ENCODE data around the gene CLEC17A.

GRCh38 chr19:14599548-14600147 is 16.8 kb downstream of the CLEC17A start:
- TF ChIP-seq POLR2A (IDR thresholded peaks at IDR 0.05) = no peak
- no peak for TF ChIP-seq POLR2AphosphoS5 (IDR thresholded peaks at IDR 0.05; ENCODE audit: insufficient read depth in 1 of 2, low read depth in 1 of 2)
